ENCODE data around the gene SPEN. TPM values are rescaled to one million over a fixed set of nuclear protein-coding genes. Genes with fewer than 3 reads are reported as not detected.

SPEN gene
- total and polyA plus RNA-seq, 9 of the 15 experiments (the other 6 are each of a cell fraction or from before 2014, with no cell fraction given): 5.7 to 87.5 (median 27.2) TPM

GRCh38 chr1:15833842-15834405 is 13.6 kb upstream of the SPEN start:
- POLR2A ChIA-PET: interaction anchor here (0.6 to 4.2 kb wide), 19 partner anchors 9 to 142 kb away, joined by 3 to 133 read pairs (median 4); partner anchors contain the start of genes SLC25A34, SPEN and ZBTB17
- no TSS peak for BruUV-seq (replicated peaks)
- Histone ChIP-seq H3K4me2 (ENCODE audit: insufficient read depth, low read length) (peak overlapping the region; percentile 97), H3K36me3 (ENCODE audit: control insufficient read depth, insufficient read depth, low read length) (no peaks in the 10 kb centered on the region), H3K79me2 (ENCODE audit: control insufficient read depth, insufficient read depth, low read length) (peaks cover 55% of the 10 kb centered on the region), H3K27ac (ENCODE audit: extremely low read depth, low read depth, low read length) (peak overlapping the region; percentile 98), H3K9me3 (replicated peaks; ENCODE audit: control insufficient read depth, insufficient read depth, low read depth, low read length) (no peaks in the 10 kb centered on the region), H3K4me3 (peak overlapping the region; percentile 65), H3K9me1 (ENCODE audit: control insufficient read depth, insufficient read depth, low read length) (no peaks in the 10 kb centered on the region), H3K27me3 (ENCODE audit: control insufficient read depth in 2 of 2, insufficient read depth in 2 of 2, low read length in 2 of 2) (no peaks in the 10 kb centered on the region), H4K20me1 (replicated peaks; ENCODE audit: control insufficient read depth, insufficient read depth, low read length) (no peaks in the 10 kb centered on the region), H2AFZ (ENCODE audit: low read depth, low read length) (peak overlapping the region; percentile 84), H3K9ac (ENCODE audit: insufficient read depth in 1 of 2, low read depth in 2 of 2, low read length in 2 of 2) (peak overlapping the region in 1 of 2 experiments; percentile 97), H3K4me1 (replicated peaks in 1 of 2; ENCODE audit: control insufficient read depth in 2 of 2, insufficient read depth in 2 of 2, low read length in 2 of 2) (peaks cover 15 to 54% of the 10 kb centered on the region in 2 experiments)
- DNase-seq (ENCODE audit: extremely low read depth in 1 of 4, low spot score in 3 of 4) (no peak), ATAC-seq (no peak), FAIRE-seq (no peak)
- CTCF ChIA-PET (ENCODE audit: low intra/inter-chr PET ratio): interaction anchor here (0.6 kb wide), 1 partner anchor 10 kb away, joined by 3 read pairs; no protein-coding TSS in a partner anchor
- intact Hi-C loops (cut with micrococcal nuclease) (loop anchor here (2.0 to 10.0 kb wide), 3 partner anchors 19 to 309 kb away; partner anchors contain the start of genes CASP9 and DNAJC16), in situ Hi-C loops (cut with MboI) (no loop called here)
- WGBS (ENCODE audit: insufficient coverage, low coverage, missing lambda C conversion rate): under 1% methylated on average over 10 of the region's 10 CpGs
- no peak for TF ChIP-seq EHMT2 (IDR thresholded peaks at IDR 0.05)
- TF ChIP-seq SRSF3 (IDR thresholded peaks at IDR 0.05; ENCODE audit: insufficient read depth, low read length): no peak
- no peak for TF ChIP-seq KLF1 (tag; IDR thresholded peaks at IDR 0.05)
- peak; percentile 31 for TF ChIP-seq TAF9B (IDR thresholded peaks at IDR 0.05; ENCODE audit: partially characterized antibody)
- no peak for TF ChIP-seq MEF2D (tag; conservative IDR thresholded peaks at IDR 0.05; ENCODE audit: low read depth)
- TF ChIP-seq ZNF518B (CRISPR knock-in tag; IDR thresholded peaks at IDR 0.05): no peak
- TF ChIP-seq ZNF444 (CRISPR knock-in tag; IDR thresholded peaks at IDR 0.05): no peak
- peak in 1 of 2 experiments; percentile 4; a peak in 1 of 4 replicates for TF ChIP-seq MLLT1 (IDR thresholded peaks at IDR 0.05)
- TF ChIP-seq SREBF2 (CRISPR knock-in tag; IDR thresholded peaks at IDR 0.05): no peak
- no peak for TF ChIP-seq ZNF695 (CRISPR knock-in tag; IDR thresholded peaks at IDR 0.05)
- TF ChIP-seq BRD9 (IDR thresholded peaks at IDR 0.05; ENCODE audit: low read depth, partially characterized antibody): no peak
- no peak for TF ChIP-seq NFRKB (IDR thresholded peaks at IDR 0.05; ENCODE audit: low read depth)
- no peak for TF ChIP-seq ZNF239 (CRISPR knock-in tag; IDR thresholded peaks at IDR 0.05)
- TF ChIP-seq ZNF780A (CRISPR knock-in tag; IDR thresholded peaks at IDR 0.05): no peak
- no peak for TF ChIP-seq ELF4 (CRISPR knock-in tag; IDR thresholded peaks at IDR 0.05)
- no peak for TF ChIP-seq USF1 (CRISPR knock-in tag; IDR thresholded peaks at IDR 0.05)
- no peak for TF ChIP-seq MCM3 (IDR thresholded peaks at IDR 0.05)

Data from K562 (cell line).